SH-SY5Y (cell line): Measurements from ENCODE around the gene GPRIN3.

Experiments
- GATA2 ChIP-seq: IDR thresholded peaks from 2 replicates; pipeline ENCODE4 v1.6.1; 2011; ENCODE audit warnings: mild to moderate bottlenecking, low read depth, low read length
- GATA3 ChIP-seq: IDR thresholded peaks from 2 replicates; pipeline ENCODE4 v1.6.1; 2011; ENCODE audit warnings: low read depth, mild to moderate bottlenecking, low read length, moderate library complexity

DNA sequence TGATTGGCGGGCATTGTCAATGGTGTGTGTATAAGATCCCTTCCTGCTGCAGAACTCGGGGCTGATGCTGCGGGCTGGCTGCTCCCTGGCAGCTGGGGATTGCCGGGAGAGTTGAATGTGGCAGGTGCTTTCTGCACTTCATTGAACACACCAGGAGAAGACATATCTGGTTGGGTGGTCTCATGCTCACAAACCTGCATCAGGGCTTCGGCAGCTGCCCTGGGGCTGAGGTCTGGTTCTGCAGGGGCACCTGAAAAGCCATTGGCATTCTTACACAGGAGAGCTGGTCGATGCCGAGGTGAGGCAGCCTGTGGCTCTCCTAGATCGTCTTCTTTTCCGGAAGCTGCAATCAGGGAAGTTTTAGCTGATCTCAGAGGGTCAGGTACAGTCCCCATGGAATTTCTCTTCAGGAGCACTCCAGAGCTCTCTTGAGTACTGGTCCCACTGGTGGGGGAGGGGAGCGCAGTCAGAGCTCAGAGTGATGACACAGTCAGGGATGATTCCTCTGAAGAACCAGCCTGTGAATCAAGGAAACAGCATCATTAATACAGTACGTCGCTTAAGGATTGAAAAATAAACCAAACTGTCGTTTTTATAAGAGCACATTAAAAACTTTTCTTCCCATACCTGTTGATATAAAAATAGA is 57.8 kb downstream of the GPRIN3 start:
- TF ChIP-seq GATA2 (no peak), GATA3 (no peak)
